SU-DHL-6 (cell line): Measurements from ENCODE around the gene SF3A1.

Experiments
- H2AFZ ChIP-seq: fragments of 200-600 bp; sonication (generic); 2 replicates; pipeline ENCODE4 v1.6.1; 2014; ENCODE audit warnings: low read depth, mild to moderate bottlenecking, moderate library complexity, mixed read lengths, antibody characterized with exemption, low read length; ENCODE audit not compliant: severe bottlenecking
- H3F3A ChIP-seq: fragments of 200-600 bp; shearing (Covaris generic); 2 replicates; pipeline ENCODE4 v1.6.0; 2016; ENCODE audit warnings: antibody characterized with exemption, mild to moderate bottlenecking; ENCODE audit not compliant: insufficient read depth
- H3K27ac ChIP-seq: fragments of 200-600 bp; sonication (generic); 2 replicates; pipeline ENCODE4 v1.5.1; 2016; ENCODE audit warnings: low read depth, mild to moderate bottlenecking, low read length, moderate library complexity, mixed read lengths
- H3K27me3 ChIP-seq: fragments of 200-600 bp; sonication (generic), shearing (Covaris generic); 2 replicates; pipeline ENCODE4 v1.6.0; 2014; ENCODE audit warnings: mild to moderate bottlenecking, low read length
- H3K36me3 ChIP-seq: fragments of 200-600 bp; sonication (generic); 2 replicates; pipeline ENCODE4 v1.6.1; 2014; ENCODE audit warnings: mild to moderate bottlenecking, low read length, mixed read lengths
- H3K4me2 ChIP-seq: fragments of 300-600, 200-600 bp; shearing (Covaris generic), sonication (generic); 2 replicates; pipeline ENCODE4 v1.6.0; 2014; ENCODE audit warnings: low read length, low read depth, mild to moderate bottlenecking; ENCODE audit not compliant: poor library complexity, severe bottlenecking
- H3K4me3 ChIP-seq: fragments of 200-600 bp; sonication (generic); 2 replicates; pipeline ENCODE4 v1.5.1; 2014; ENCODE audit warnings: antibody characterized with exemption, low read length, mild to moderate bottlenecking, mixed read lengths; ENCODE audit not compliant: insufficient read depth, poor library complexity, severe bottlenecking
- H3K79me2 ChIP-seq: fragments of 200-600 bp; sonication (generic); 2 replicates; pipeline ENCODE4 v1.6.1; 2014; ENCODE audit warnings: mild to moderate bottlenecking, low read length, moderate library complexity; ENCODE audit not compliant: insufficient read depth
- H3K9ac ChIP-seq: fragments of 200-600 bp; sonication (generic); 2 replicates; pipeline ENCODE4 v1.7.0; 2014; ENCODE audit warnings: mild to moderate bottlenecking, low read length
- H3K9me2 ChIP-seq: fragments of 200-600 bp; sonication (generic); replicated peaks from 2 replicates; pipeline ENCODE4 v1.6.1; 2014; ENCODE audit warnings: low read length; ENCODE audit not compliant: insufficient read depth
- H3K9me3 ChIP-seq: fragments of 200-600 bp; sonication (generic); 2 replicates; pipeline ENCODE4 v1.6.1; 2014; ENCODE audit warnings: low read length, mixed read lengths; ENCODE audit not compliant: insufficient read depth
- H4K20me1 ChIP-seq: fragments of 200-600 bp; sonication (generic); 2 replicates; pipeline ENCODE4 v1.6.1; 2014; ENCODE audit warnings: low read depth, mild to moderate bottlenecking, antibody characterized with exemption, low read length, moderate library complexity, mixed read lengths
- EZH2phosphoT487 ChIP-seq: fragments of 200-600 bp; sonication (generic), shearing (Covaris generic); conservative IDR thresholded peaks from 2 replicates; pipeline ENCODE4 v1.6.1; 2018; ENCODE audit warnings: mild to moderate bottlenecking, antibody characterized with exemption, low read length, moderate library complexity, mixed read lengths
- TF ChIP-seq, protein P1 (sequence below): fragments of 200-600 bp; sonication (generic); IDR thresholded peaks from one replicate; pipeline ENCODE4 v1.5.1; 2017; ENCODE audit warnings: antibody characterized with exemption, mild to moderate bottlenecking, low read length, moderate library complexity; ENCODE audit not compliant: insufficient read depth, poor library complexity, severe bottlenecking

Gene SF3A1

DNA sequence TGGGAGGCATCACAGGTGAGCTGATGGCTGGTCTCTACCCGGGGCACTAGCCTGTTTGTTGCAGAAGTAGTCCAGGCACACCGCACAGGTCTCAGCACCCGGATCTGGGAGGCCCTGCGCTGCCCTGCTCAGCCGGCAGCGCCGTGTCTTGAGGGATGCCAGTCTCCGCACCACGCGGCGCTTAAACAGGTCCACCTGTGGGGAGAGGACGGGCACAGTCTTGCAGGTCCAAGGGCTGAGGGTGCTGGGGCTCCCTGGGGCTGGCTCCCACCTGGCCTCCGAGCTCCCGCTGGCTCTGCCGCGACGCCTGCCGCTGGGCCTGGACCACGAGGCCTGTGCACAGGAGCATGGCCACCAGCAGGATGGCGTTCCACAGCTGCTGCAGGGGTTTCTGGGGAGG, 23.3 kb upstream of the SF3A1 start:
- Histone ChIP-seq H3F3A (no peaks in the 10 kb centered on the region), H3K27me3 (no peaks in the 10 kb centered on the region), H3K9ac (no peak overlapping the region), H3K4me2 (no peak overlapping the region), H3K9me2 (no peaks in the 10 kb centered on the region), H3K36me3 (no peaks in the 10 kb centered on the region), H3K4me3 (no peak overlapping the region), H3K9me3 (no peaks in the 10 kb centered on the region), H2AFZ (no peak overlapping the region), H4K20me1 (no peaks in the 10 kb centered on the region), H3K79me2 (no peaks in the 10 kb centered on the region), H3K27ac (no peak overlapping the region)
- no peak for TF ChIP-seq EZH2phosphoT487
- TF ChIP-seq, protein P1, sequence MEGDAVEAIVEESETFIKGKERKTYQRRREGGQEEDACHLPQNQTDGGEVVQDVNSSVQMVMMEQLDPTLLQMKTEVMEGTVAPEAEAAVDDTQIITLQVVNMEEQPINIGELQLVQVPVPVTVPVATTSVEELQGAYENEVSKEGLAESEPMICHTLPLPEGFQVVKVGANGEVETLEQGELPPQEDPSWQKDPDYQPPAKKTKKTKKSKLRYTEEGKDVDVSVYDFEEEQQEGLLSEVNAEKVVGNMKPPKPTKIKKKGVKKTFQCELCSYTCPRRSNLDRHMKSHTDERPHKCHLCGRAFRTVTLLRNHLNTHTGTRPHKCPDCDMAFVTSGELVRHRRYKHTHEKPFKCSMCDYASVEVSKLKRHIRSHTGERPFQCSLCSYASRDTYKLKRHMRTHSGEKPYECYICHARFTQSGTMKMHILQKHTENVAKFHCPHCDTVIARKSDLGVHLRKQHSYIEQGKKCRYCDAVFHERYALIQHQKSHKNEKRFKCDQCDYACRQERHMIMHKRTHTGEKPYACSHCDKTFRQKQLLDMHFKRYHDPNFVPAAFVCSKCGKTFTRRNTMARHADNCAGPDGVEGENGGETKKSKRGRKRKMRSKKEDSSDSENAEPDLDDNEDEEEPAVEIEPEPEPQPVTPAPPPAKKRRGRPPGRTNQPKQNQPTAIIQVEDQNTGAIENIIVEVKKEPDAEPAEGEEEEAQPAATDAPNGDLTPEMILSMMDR: no peak

DNA sequence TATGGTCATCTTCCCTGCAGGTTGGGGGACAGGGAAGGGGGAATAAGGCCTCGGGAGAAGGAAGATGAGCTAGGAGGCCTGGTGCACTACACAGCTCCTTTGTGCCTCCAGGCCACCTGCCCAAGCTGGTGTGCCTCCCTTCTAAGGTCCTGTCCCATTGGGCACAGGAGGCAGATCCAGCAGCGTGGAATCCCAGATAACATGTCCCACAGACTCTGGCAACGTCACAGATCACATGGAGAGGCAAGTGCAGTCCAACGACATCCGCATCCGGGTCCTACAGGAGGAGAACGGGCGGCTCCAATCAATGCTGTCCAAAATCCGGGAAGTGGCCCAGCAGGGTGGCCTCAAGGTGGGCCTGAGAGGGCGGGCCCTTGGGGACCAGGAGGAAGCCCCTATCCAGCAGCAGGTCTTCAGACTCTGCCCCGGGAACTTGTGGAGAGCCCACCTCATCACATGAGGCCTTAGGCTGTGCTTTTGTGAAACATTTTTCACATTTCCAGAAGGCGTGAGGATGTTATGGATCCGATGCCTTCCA, 18.7 kb upstream of the SF3A1 start:
- H2AFZ ChIP-seq: no peak overlapping the region
- no peaks in the 10 kb centered on the region for H3K79me2 ChIP-seq
- H3K27me3 ChIP-seq: no peaks in the 10 kb centered on the region
- no peaks in the 10 kb centered on the region for H3K36me3 ChIP-seq
- no peaks in the 10 kb centered on the region for H3K9me3 ChIP-seq
- TF ChIP-seq EZH2phosphoT487: no peak
- TF ChIP-seq, protein P1: no peak
- no peak overlapping the region for H3K4me3 ChIP-seq
- no peaks in the 10 kb centered on the region for H4K20me1 ChIP-seq
- no peak overlapping the region for H3K4me2 ChIP-seq
- H3K9ac ChIP-seq: no peak overlapping the region
- H3K27ac ChIP-seq: no peak overlapping the region
- H3K9me2 ChIP-seq: no peaks in the 10 kb centered on the region
- no peaks in the 10 kb centered on the region for H3F3A ChIP-seq

DNA sequence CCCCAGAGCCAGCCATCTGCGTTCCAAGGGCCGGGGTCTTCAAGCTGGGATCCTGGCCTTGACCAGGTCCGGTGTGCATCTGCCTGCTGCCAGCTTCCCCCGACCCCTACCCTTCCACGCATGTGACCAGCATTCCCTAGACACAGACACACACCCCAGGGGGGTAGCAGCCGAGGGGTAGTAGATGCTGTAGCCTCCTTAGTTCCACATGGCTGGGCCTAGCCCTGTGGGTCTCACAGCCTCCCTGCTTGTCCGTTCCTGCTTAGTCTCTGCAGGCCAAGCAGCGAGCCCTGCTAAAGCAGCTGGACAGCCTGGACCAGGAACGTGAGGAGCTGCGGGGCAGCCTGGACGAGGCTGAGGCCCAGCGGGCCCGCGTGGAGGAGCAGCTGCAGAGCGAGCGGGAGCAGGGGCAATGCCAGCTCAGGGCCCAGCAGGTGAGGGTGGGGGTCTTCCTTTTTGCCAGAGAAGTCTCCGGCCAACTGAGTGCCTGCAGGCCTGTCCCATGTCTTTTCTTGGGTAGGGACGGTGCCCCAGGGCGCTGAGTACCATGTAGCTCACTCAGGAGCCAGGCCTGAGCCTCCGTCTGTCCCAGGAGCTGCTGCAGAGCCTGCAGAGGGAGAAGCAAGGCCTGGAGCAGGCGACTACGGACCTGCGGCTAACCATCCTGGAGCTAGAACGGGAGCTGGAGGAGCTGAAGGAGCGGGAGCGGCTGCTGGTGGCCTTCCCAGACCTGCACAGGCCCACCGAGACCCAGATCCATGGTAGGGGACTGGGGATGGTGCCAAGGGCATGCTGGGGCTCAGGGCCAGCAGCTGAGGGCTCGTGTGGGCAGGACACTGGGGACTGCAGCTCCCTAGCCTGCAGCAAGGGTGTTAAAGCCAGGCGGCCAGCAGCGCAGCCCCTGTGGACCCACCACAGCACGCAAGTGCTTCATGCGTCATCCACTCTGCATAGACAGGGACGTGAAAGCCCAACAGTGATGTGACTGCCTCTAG, 16.9 kb upstream of the SF3A1 start:
- Histone ChIP-seq H3K36me3 (no peaks in the 10 kb centered on the region), H3K79me2 (no peaks in the 10 kb centered on the region), H3K4me3 (no peak overlapping the region), H3F3A (no peaks in the 10 kb centered on the region), H3K27me3 (no peaks in the 10 kb centered on the region), H2AFZ (no peak overlapping the region), H3K9ac (no peak overlapping the region), H3K9me3 (no peaks in the 10 kb centered on the region), H4K20me1 (no peaks in the 10 kb centered on the region), H3K4me2 (no peak overlapping the region), H3K27ac (no peak overlapping the region), H3K9me2 (no peaks in the 10 kb centered on the region)
- TF ChIP-seq, protein P1: no peak
- no peak for TF ChIP-seq EZH2phosphoT487
